Fibroblast of lung (primary cell): ENCODE data around the gene NRP1. TPM values are rescaled to one million over a fixed set of nuclear protein-coding genes. Genes with fewer than 3 reads are reported as not detected.
"Not testable (repeated sequence)": the region's sequence is repeated elsewhere in the genome, so short reads cannot be mapped to it uniquely, and the experiment has no call there.

Experiments used
- DNase-seq, 2 donors: peaks; one replicate each; pipeline versions ENCODE4 v3.0.0 to v3.0.0-alpha.2; 2010; ENCODE audit warnings: low read depth in 2 of 2
- H2AFZ ChIP-seq: 2 replicates; pipeline ENCODE4 v1.5.1; 2012; ENCODE audit warnings: low read length, control low read depth, inconsistent platforms
- H3K27ac ChIP-seq: 2 replicates; pipeline ENCODE4 v1.5.1; 2011; ENCODE audit warnings: low read length, control low read depth; ENCODE audit not compliant: insufficient read depth
- H3K27me3 ChIP-seq: 2 replicates; pipeline ENCODE4 v1.5.1; 2011; ENCODE audit warnings: mild to moderate bottlenecking, low read length; ENCODE audit not compliant: control insufficient read depth, insufficient read depth
- H3K36me3 ChIP-seq: 2 replicates; pipeline ENCODE4 v1.5.1; 2011; ENCODE audit warnings: low read length; ENCODE audit not compliant: control insufficient read depth, insufficient read depth
- H3K4me1 ChIP-seq: 2 replicates; pipeline ENCODE4 v1.5.1; 2011; ENCODE audit warnings: low read length; ENCODE audit not compliant: control insufficient read depth, insufficient read depth; ENCODE audit errors: extremely low read depth
- H3K4me2 ChIP-seq: 2 replicates; pipeline ENCODE4 v1.5.1; 2011; ENCODE audit warnings: low read length, control low read depth; ENCODE audit not compliant: insufficient read depth; ENCODE audit errors: extremely low read depth
- H3K4me3 ChIP-seq, 4 experiments: fragments of 200-600 bp in 1 of 4; sonication (generic) in 1 of 4; replicated peaks in 1 of 4; 2 replicates each; pipeline ENCODE4 v1.5.1; 2011 to 2016; ENCODE audit warnings: low read length in 4 of 4, low read depth in 3 of 4, mild to moderate bottlenecking in 3 of 4, control low read depth in 2 of 4, inconsistent platforms in 1 of 4, mixed read lengths in 1 of 4; ENCODE audit not compliant: insufficient read depth in 1 of 4; ENCODE audit errors: control extremely low read depth in 1 of 4
- H3K79me2 ChIP-seq: 2 replicates; pipeline ENCODE4 v1.5.1; 2012; ENCODE audit warnings: mild to moderate bottlenecking, low read length, inconsistent platforms; ENCODE audit not compliant: control insufficient read depth, insufficient read depth
- H3K9ac ChIP-seq: 2 replicates; pipeline ENCODE4 v1.5.1; 2011; ENCODE audit warnings: mild to moderate bottlenecking, low read length, control low read depth; ENCODE audit not compliant: insufficient read depth
- H3K9me3 ChIP-seq: 2 replicates; pipeline ENCODE4 v1.5.1; 2012; ENCODE audit warnings: low read depth, low read length; ENCODE audit not compliant: control insufficient read depth, insufficient read depth
- H4K20me1 ChIP-seq: 2 replicates; pipeline ENCODE4 v1.5.1; 2011; ENCODE audit warnings: low read length; ENCODE audit not compliant: control insufficient read depth, insufficient read depth; ENCODE audit errors: extremely low read depth
- EZH2 ChIP-seq: IDR thresholded peaks from 2 replicates; pipeline ENCODE4 v1.5.1; 2012; ENCODE audit warnings: low read length, control low read depth, mild to moderate bottlenecking; ENCODE audit errors: missing control alignments
- polyA plus RNA-seq, 2 donors: library from polyadenylated mRNA; depleted of rRNA in 1 of 2; stranded (reverse) in 1 of 2; unstranded in 1 of 2; fragments of >200 nt; gene quantifications; 2 replicates each; pipeline ENCODE4 v1.2.1, GENCODE V29; 2011 to 2012; ENCODE audit warnings: missing spikeins in 1 of 2
- total RNA-seq: library from RNA; depleted of rRNA; stranded (reverse); fragments of >200 nt; gene quantifications from 2 replicates; pipeline ENCODE4 v1.2.1, GENCODE V29; 2014
- TF ChIP-seq, protein P1 (sequence below), 2 donors: IDR thresholded peaks in 1 of 2; conservative IDR thresholded peaks in 1 of 2; 1 replicate in 1 of 2; 2 replicates in 1 of 2; pipeline ENCODE4 v1.5.1; 2011 to 2012; ENCODE audit warnings: low read length in 2 of 2, control low read depth in 1 of 2, inconsistent platforms in 1 of 2, low read depth in 1 of 2, mild to moderate bottlenecking in 1 of 2

Gene NRP1
- total and polyA plus RNA-seq, 2 donors (not counting 1 experiment from before 2014, with no cell fraction given): 187 to 373 TPM

DNA sequence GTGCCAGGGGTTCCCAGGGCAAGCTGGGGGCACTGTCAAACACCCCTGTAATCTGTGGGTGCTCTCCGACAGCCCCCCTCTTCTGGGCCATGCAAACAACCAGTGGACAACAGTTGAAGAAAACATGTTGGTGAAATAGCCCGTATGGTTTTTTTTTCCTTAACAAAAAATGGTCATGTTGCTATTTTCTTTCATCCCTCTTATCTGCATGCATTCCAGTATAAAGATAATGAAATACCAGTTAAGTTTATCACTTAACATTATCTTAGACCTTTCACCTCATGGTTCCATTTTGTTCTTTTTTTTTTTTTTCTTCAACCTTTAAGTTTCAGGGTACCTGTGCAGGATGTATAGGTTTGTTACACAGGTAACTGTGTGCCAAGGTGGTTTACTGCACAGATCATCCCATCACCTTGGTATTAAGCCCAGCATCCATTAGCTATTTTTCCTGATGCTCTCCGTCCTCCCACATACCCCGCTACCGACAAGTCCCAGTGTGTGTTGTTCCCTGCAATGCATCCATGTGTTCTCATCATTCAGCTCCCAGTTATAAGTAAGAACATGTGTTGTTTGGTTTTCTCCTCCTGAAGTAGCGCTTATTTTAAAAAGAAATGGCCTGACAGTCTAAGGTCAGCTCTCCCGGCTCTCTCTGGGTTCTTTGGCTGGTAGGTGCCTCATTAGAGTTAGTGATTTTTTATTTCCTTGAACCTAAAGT, 110.1 kb downstream of the NRP1 start:
- H3K9me3 ChIP-seq: no peaks in the 10 kb centered on the region
- no peaks in the 10 kb centered on the region for H4K20me1 ChIP-seq
- H2AFZ ChIP-seq: no peak overlapping the region
- H3K4me3 ChIP-seq: no peak overlapping the region
- no peak overlapping the region for H3K27ac ChIP-seq
- no peak overlapping the region for H3K4me2 ChIP-seq
- no peak overlapping the region for H3K9ac ChIP-seq
- TF ChIP-seq, protein P1, sequence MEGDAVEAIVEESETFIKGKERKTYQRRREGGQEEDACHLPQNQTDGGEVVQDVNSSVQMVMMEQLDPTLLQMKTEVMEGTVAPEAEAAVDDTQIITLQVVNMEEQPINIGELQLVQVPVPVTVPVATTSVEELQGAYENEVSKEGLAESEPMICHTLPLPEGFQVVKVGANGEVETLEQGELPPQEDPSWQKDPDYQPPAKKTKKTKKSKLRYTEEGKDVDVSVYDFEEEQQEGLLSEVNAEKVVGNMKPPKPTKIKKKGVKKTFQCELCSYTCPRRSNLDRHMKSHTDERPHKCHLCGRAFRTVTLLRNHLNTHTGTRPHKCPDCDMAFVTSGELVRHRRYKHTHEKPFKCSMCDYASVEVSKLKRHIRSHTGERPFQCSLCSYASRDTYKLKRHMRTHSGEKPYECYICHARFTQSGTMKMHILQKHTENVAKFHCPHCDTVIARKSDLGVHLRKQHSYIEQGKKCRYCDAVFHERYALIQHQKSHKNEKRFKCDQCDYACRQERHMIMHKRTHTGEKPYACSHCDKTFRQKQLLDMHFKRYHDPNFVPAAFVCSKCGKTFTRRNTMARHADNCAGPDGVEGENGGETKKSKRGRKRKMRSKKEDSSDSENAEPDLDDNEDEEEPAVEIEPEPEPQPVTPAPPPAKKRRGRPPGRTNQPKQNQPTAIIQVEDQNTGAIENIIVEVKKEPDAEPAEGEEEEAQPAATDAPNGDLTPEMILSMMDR (conservative IDR thresholded peaks at IDR 0.05 in 1 of 2, IDR thresholded peaks at IDR 0.05 in 1 of 2; ENCODE audit: low read depth in 1 of 2, low read length in 2 of 2): no peak
- TF ChIP-seq EZH2: no peak
- peaks cover 14% of the 10 kb centered on the region for H3K36me3 ChIP-seq
- no peaks in the 10 kb centered on the region for H3K27me3 ChIP-seq
- no peaks in the 10 kb centered on the region for H3K4me1 ChIP-seq
- peaks cover 27% of the 10 kb centered on the region for H3K79me2 ChIP-seq
- DNase-seq: peak in 1 of 2 donors; percentile 55

DNA sequence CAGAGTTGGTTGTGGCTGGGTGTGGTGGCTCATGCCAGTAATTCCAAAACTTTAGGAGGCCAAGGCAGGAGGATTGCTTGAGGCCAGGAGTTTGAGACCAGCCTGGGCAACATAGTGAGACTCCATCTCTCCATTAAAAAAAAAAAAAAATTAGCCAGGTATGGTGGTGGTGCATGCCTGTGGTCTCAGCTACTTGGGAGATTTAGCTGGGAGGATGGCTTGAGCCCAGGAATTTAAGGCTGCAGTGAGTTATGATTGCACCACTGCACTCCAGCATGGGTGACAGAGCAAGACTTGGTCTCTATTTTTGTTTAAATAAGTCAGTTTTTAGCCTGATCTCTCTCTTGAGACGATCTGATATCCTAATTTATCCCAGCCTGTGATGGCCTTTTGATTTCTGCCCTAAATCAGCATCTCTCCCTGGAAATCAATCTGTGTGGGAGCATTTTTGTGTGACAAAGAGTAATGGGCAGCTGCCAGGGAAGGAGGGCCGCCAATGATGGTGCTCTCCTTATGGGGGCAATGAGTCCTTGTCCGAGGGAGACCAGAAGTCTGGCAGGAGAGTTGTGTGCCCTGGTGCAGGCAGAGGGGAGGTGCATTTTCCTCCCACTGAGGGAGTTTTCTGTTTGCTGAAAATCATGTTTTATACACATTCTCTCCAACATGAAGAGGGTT, 111.0 kb downstream of the NRP1 start:
- H3K27me3 ChIP-seq: no peaks in the 10 kb centered on the region
- TF ChIP-seq EZH2: no peak
- H2AFZ ChIP-seq: no peak overlapping the region
- H3K36me3 ChIP-seq: peaks cover 16% of the 10 kb centered on the region
- DNase-seq: peak in 1 of 2 donors; percentile 80
- H4K20me1 ChIP-seq: no peaks in the 10 kb centered on the region
- H3K4me2 ChIP-seq: no peak overlapping the region
- no peak overlapping the region for H3K9ac ChIP-seq
- no peak overlapping the region for H3K4me3 ChIP-seq
- peaks cover 24% of the 10 kb centered on the region for H3K79me2 ChIP-seq
- no peak overlapping the region for H3K27ac ChIP-seq
- H3K4me1 ChIP-seq: no peaks in the 10 kb centered on the region
- H3K9me3 ChIP-seq: no peaks in the 10 kb centered on the region

DNA sequence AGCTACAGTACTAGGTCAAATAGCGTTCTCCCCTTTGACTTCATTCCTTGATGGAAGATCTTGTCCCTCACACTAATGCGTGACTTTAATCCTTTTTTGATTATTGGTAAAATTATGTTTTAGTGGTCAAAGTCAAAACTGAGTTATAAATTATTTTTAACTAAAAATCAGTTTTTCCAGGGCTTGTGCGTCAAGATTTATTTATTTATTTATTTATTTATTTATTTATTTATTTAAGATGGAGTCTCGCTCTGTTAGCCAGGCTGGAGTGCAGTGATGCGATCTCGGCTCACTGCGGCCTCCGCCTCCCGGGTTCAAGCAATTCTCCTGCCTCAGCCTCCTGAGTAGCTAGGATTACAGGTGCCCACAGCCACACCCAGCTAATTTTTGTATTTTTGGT, 112.2 kb downstream of the NRP1 start:
- DNase-seq, H3K4me2 ChIP-seq, H2AFZ ChIP-seq, H3K27me3 ChIP-seq, H4K20me1 ChIP-seq, H3K27ac ChIP-seq, H3K9ac ChIP-seq, H3K4me1 ChIP-seq, H3K4me3 ChIP-seq, H3K9me3 ChIP-seq: not testable (repeated sequence)
- Histone ChIP-seq H3K36me3 (peaks cover 16% of the 10 kb centered on the region), H3K79me2 (peaks cover 16% of the 10 kb centered on the region)

DNA sequence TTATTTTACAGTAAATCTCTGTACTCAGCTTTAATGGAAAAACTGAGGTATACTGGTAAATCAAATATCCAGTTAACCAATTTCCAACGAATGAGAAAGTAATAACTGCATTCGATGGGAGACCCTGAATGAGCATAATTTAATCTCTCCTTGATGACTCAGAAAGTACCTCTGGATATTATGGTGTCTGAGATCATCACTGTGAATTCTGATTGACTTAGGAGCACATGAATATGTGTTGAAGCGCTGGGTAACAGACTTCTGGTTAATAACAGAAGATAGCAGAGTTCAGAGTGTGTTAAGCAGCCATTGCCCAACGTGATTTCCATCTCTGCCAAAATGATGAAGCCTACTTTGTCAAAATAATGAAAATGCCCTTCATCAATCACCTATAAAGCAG, 116.6 kb downstream of the NRP1 start:
- Histone ChIP-seq H3K27ac (no peak overlapping the region), H3K9ac (no peak overlapping the region), H4K20me1 (no peaks in the 10 kb centered on the region), H3K4me3 (no peak overlapping the region), H2AFZ (no peak overlapping the region), H3K4me2 (no peak overlapping the region), H3K36me3 (peaks cover 15% of the 10 kb centered on the region), H3K27me3 (no peaks in the 10 kb centered on the region), H3K9me3 (no peaks in the 10 kb centered on the region), H3K79me2 (peaks cover 3% of the 10 kb centered on the region), H3K4me1 (peaks cover 4% of the 10 kb centered on the region)
- DNase-seq: peak in 1 of 2 donors; percentile 63
- no peak for TF ChIP-seq EZH2
- TF ChIP-seq, protein P1 (conservative IDR thresholded peaks at IDR 0.05 in 1 of 2, IDR thresholded peaks at IDR 0.05 in 1 of 2; ENCODE audit: low read depth in 1 of 2, low read length in 2 of 2): no peak
